Body of pancreas (tissue), 4 donors: ENCODE measurements around the gene SPRED2.

Source experiments
- POLR2A ChIP-seq, 3 donors: fragments of 450-650 bp; IDR thresholded peaks; one replicate each; pipeline ENCODE4 v1.6.1; 2016; ENCODE audit warnings: antibody characterized with exemption in 3 of 3, mild to moderate bottlenecking in 2 of 3
- TF ChIP-seq, protein P1 (sequence below), 7 experiments: fragments of 450-650 bp in 4 of 7; fragments of 200-600 bp in 3 of 7; sonication (generic) in 3 of 7; IDR thresholded peaks; one replicate each; pipeline ENCODE4 v1.5.1; 2016 to 2019; ENCODE audit warnings: antibody characterized with exemption in 7 of 7

DNA sequence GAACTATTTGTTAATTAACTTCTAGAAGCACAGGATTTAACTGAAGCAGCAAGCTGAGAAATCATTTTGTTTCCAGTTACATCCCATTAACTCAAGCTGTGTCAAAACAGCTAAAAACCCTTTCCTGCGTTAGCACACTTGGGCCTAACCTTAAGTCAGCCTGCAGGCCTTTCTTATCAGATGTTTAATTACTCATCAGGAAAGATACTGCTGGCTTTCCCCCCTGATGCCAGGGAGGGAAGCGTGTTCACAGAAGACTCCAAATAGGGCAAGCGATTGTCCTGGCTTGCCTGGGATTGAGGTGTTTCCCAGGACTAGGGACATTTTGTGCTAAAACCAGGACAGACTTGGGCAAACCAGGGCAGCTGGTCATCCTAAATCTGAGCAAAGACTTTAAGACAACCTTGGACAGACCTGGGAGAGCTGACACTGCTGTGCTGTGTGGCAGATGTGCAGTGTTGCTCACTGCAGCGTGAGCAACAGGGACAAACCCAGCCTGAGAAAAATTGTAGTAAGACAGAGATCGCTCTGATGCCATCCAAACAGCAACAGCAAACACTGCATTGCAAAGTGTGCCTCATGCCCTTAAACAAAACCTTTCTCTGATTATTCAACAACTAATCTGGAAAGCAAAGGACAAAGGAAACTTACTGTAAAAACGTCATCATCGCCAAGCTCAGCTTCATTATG is 100.9 kb downstream of the SPRED2 start:
- TF ChIP-seq, protein P1, sequence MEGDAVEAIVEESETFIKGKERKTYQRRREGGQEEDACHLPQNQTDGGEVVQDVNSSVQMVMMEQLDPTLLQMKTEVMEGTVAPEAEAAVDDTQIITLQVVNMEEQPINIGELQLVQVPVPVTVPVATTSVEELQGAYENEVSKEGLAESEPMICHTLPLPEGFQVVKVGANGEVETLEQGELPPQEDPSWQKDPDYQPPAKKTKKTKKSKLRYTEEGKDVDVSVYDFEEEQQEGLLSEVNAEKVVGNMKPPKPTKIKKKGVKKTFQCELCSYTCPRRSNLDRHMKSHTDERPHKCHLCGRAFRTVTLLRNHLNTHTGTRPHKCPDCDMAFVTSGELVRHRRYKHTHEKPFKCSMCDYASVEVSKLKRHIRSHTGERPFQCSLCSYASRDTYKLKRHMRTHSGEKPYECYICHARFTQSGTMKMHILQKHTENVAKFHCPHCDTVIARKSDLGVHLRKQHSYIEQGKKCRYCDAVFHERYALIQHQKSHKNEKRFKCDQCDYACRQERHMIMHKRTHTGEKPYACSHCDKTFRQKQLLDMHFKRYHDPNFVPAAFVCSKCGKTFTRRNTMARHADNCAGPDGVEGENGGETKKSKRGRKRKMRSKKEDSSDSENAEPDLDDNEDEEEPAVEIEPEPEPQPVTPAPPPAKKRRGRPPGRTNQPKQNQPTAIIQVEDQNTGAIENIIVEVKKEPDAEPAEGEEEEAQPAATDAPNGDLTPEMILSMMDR (IDR thresholded peaks at IDR 0.05), result no peak
- no peak for TF ChIP-seq POLR2A (IDR thresholded peaks at IDR 0.05)
